Loucy (cell line): Measurements from ENCODE around the gene HIRIP3.

Experiments
- CTCF ChIP-seq: fragments of 200-600 bp; sonication (generic); conservative IDR thresholded peaks from 2 replicates; pipeline ENCODE4 v1.5.1; 2014; ENCODE audit warnings: mild to moderate bottlenecking, antibody characterized with exemption, low read length
- EZH2phosphoT487 ChIP-seq: fragments of 200-600 bp; IDR thresholded peaks from 2 replicates; pipeline ENCODE4 v1.6.1; 2018; ENCODE audit warnings: antibody characterized with exemption, mild to moderate bottlenecking, moderate library complexity, borderline replicate concordance

GRCh38 chr16:29989111-29989858 is 6.1 kb downstream of the HIRIP3 start:
- TF ChIP-seq CTCF (no peak), EZH2phosphoT487 (no peak)
